Gastroesophageal sphincter (tissue), 3 donors: ENCODE measurements around the gene ZNF335.

ENCODE experiments used
- EP300 ChIP-seq: sonication (generic); formaldehyde crosslinking; IDR thresholded peaks from one replicate; pipeline ENCODE4 v1.6.1; 2017; ENCODE audit warnings: antibody characterized with exemption, mild to moderate bottlenecking
- POLR2A ChIP-seq, 2 donors: fragments of 450-650 bp; IDR thresholded peaks; one replicate each; pipeline ENCODE4 v1.6.1; 2017; ENCODE audit warnings: antibody characterized with exemption in 2 of 2, mild to moderate bottlenecking in 2 of 2, moderate library complexity in 1 of 2
- TF ChIP-seq, protein P1 (sequence below), 4 experiments: fragments of 200-600 bp in 2 of 4; fragments of 450-650 bp in 2 of 4; sonication (generic) in 1 of 4; IDR thresholded peaks; one replicate each; pipeline ENCODE4 v1.5.1; 2017 to 2019; ENCODE audit warnings: antibody characterized with exemption in 4 of 4, mild to moderate bottlenecking in 2 of 4, moderate library complexity in 2 of 4

GRCh38 chr20:45940469-45940868, 31.5 kb downstream of the ZNF335 start:
- TF ChIP-seq POLR2A (IDR thresholded peaks at IDR 0.05), result no peak
- TF ChIP-seq, protein P1, sequence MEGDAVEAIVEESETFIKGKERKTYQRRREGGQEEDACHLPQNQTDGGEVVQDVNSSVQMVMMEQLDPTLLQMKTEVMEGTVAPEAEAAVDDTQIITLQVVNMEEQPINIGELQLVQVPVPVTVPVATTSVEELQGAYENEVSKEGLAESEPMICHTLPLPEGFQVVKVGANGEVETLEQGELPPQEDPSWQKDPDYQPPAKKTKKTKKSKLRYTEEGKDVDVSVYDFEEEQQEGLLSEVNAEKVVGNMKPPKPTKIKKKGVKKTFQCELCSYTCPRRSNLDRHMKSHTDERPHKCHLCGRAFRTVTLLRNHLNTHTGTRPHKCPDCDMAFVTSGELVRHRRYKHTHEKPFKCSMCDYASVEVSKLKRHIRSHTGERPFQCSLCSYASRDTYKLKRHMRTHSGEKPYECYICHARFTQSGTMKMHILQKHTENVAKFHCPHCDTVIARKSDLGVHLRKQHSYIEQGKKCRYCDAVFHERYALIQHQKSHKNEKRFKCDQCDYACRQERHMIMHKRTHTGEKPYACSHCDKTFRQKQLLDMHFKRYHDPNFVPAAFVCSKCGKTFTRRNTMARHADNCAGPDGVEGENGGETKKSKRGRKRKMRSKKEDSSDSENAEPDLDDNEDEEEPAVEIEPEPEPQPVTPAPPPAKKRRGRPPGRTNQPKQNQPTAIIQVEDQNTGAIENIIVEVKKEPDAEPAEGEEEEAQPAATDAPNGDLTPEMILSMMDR (IDR thresholded peaks at IDR 0.05), result no peak
- TF ChIP-seq EP300, result no peak
